ENCODE results near the gene RDH11.

RDH11 gene

GRCh38 chr14:67674139-67674479 is 21.5 kb downstream of the RDH11 start (continued):
- TF ChIP-seq KLF17 (tag by site-specific recombination; IDR thresholded peaks at IDR 0.05) (no peak), ZNF138 (tag by site-specific recombination; IDR thresholded peaks at IDR 0.05; ENCODE audit: borderline replicate concordance) (no peak)

- TF ChIP-seq ZBTB17 (tag by site-specific recombination; IDR thresholded peaks at IDR 0.05) (0 out of 2 replicates have a peak, but pooled peaks have one; percentile 47), ZNF664 (tag by site-specific recombination; IDR thresholded peaks at IDR 0.05) (no peak), ELK4 (IDR thresholded peaks at IDR 0.05; ENCODE audit: borderline replicate concordance, low read depth, low read length) (no peak)
- Histone ChIP-seq H3K4me1 (ENCODE audit: control insufficient read depth, insufficient read depth, low read length) (peaks cover 17% of the 10 kb centered on the region), H3K9me3 (ENCODE audit: control insufficient read depth, insufficient read depth, low read depth, low read length) (no peaks in the 10 kb centered on the region), H3K36me3 (ENCODE audit: control insufficient read depth in 2 of 2, insufficient read depth in 1 of 2, low read length in 2 of 2) (peaks cover 12 to 16% of the 10 kb centered on the region in 2 experiments), H3K4me3 (ENCODE audit: low read depth, low read length) (peak overlapping the region; percentile 98), H3K27ac (ENCODE audit: extremely low read depth, low read depth, low read length) (no peak overlapping the region)
- ChIA-PET CTCF (interaction anchor here (0.6 to 2.4 kb wide), 11 partner anchors 20 to 1284 kb away, joined by 3 to 9 read pairs (median 3); partner anchors contain the start of gene RDH12), POLR2A (interaction anchor here (1.0 kb wide), 2 partner anchors 22 to 53 kb away, joined by 3 to 4 read pairs; partner anchors contain the start of gene RDH11)
Observed at GRCh38 chr14:67673451-67673850, 22.1 kb downstream of the RDH11 start.

- CTCF ChIA-PET, result interaction anchor here (0.6 to 4.1 kb wide), 10 partner anchors 27 to 1309 kb away, joined by 3 to 33 read pairs (median 7); partner anchors contain the start of genes ARG2 and RDH11
Observed at GRCh38 chr14:67668559-67668958, 27.0 kb downstream of the RDH11 start.

GRCh38 chr14:67666750-67667449 is 28.7 kb downstream of the RDH11 start:
- no peak overlapping the region for H3K27ac ChIP-seq (ENCODE audit: extremely low read depth, low read depth, low read length)
- no peak overlapping the region for H3K4me3 ChIP-seq (ENCODE audit: low read depth, low read length)
- CTCF ChIA-PET, result interaction anchor here (0.6 to 4.1 kb wide), 18 partner anchors 9 to 1308 kb away, joined by 3 to 33 read pairs (median 6); partner anchors contain the start of genes ARG2, PIGH, RDH11 and RDH12
- peaks cover 5% of the 10 kb centered on the region; the same call in 1 of the 2 replicates for H3K4me1 ChIP-seq (ENCODE audit: control insufficient read depth, insufficient read depth, low read length)
- H3K36me3 ChIP-seq (ENCODE audit: control insufficient read depth in 2 of 2, insufficient read depth in 1 of 2, low read length in 2 of 2), result peaks cover 3 to 5% of the 10 kb centered on the region in 2 experiments; a peak in 2 of 3 replicates
- POLR2A ChIA-PET, result interaction anchor here (0.7 to 1.0 kb wide), 3 partner anchors 48 to 240 kb away, joined by 3 to 4 read pairs (median 3); no protein-coding TSS in a partner anchor
- no peaks in the 10 kb centered on the region for H3K9me3 ChIP-seq (ENCODE audit: control insufficient read depth, insufficient read depth, low read depth, low read length)
- no peak for TF ChIP-seq TSHZ1 (tag by site-specific recombination; IDR thresholded peaks at IDR 0.05; ENCODE audit: borderline replicate concordance)
- TF ChIP-seq ZNF544 (tag by site-specific recombination; IDR thresholded peaks at IDR 0.05), result no peak
- TF ChIP-seq ZNF654 (tag by site-specific recombination; IDR thresholded peaks at IDR 0.05; ENCODE audit: low read depth), result peak; percentile 81
- TF ChIP-seq SALL2 (tag by site-specific recombination; IDR thresholded peaks at IDR 0.05; ENCODE audit: borderline replicate concordance), result no peak
- no peak for TF ChIP-seq TRIM28 (IDR thresholded peaks at IDR 0.05; ENCODE audit: borderline replicate concordance, low read length)
- TF ChIP-seq PATZ1 (tag by site-specific recombination; IDR thresholded peaks at IDR 0.05), result no peak
- 0 out of 2 replicates have a peak, but pooled peaks have one; percentile 18 for TF ChIP-seq ZSCAN30 (tag by site-specific recombination; IDR thresholded peaks at IDR 0.05)
- peak; percentile 11; the same call in 1 of the 2 replicates for TF ChIP-seq CTCF (tag by site-specific recombination; IDR thresholded peaks at IDR 0.05)

More at GRCh38 chr14:67668559-67668958, 27.0 kb downstream of the RDH11 start:
- TF ChIP-seq ZNF747 (tag by site-specific recombination; IDR thresholded peaks at IDR 0.05) (no peak), OVOL3 (tag by site-specific recombination; IDR thresholded peaks at IDR 0.05) (no peak), ZNF391 (tag by site-specific recombination; IDR thresholded peaks at IDR 0.05; ENCODE audit: borderline replicate concordance, low read depth) (no peak), ZSCAN30 (tag by site-specific recombination; IDR thresholded peaks at IDR 0.05) (no peak), HOXA7 (CRISPR knock-in tag; IDR thresholded peaks at IDR 0.05; ENCODE audit: borderline replicate concordance) (no peak), ZNF660 (tag by site-specific recombination; IDR thresholded peaks at IDR 0.05) (no peak), ZNF433 (tag by site-specific recombination; IDR thresholded peaks at IDR 0.05; ENCODE audit: low read depth) (no peak)
- POLR2A ChIA-PET, result interaction anchor here (0.6 kb wide), 1 partner anchor 472 kb away, joined by 3 read pairs; no protein-coding TSS in a partner anchor
- H3K4me1 ChIP-seq (ENCODE audit: control insufficient read depth, insufficient read depth, low read length), result peaks cover 13% of the 10 kb centered on the region
- no peak overlapping the region for H3K27ac ChIP-seq (ENCODE audit: extremely low read depth, low read depth, low read length)
- no peaks in the 10 kb centered on the region for H3K9me3 ChIP-seq (ENCODE audit: control insufficient read depth, insufficient read depth, low read depth, low read length)
- H3K36me3 ChIP-seq (ENCODE audit: control insufficient read depth in 2 of 2, insufficient read depth in 1 of 2, low read length in 2 of 2), result peaks cover 0 to 3% of the 10 kb centered on the region in 2 experiments; a peak in 1 of 3 replicates
- H3K4me3 ChIP-seq (ENCODE audit: low read depth, low read length), result no peak overlapping the region

Measured in HEK293 (cell line).